H1 (cell line): Measurements from ENCODE around the gene ISG20L2. TPM values are rescaled to one million over a fixed set of nuclear protein-coding genes. Genes with fewer than 3 reads are reported as not detected.

ENCODE experiments used
- CTCF ChIA-PET: fragments of 300-600 bp; sonication (Branson Sonifier 250); formaldehyde crosslinking; loops from one replicate; lab custom pipeline; 2021; ENCODE audit not compliant: partially characterized antibody; lab: Charles Lee
- POLR2A ChIA-PET: fragments of 300-600 bp; sonication (Branson Sonifier 250); formaldehyde crosslinking; loops from one replicate; lab custom pipeline; 2021; ENCODE audit warnings: inconsistent platforms; ENCODE audit not compliant: partially characterized antibody; lab: Charles Lee
- DNase-seq, 2 experiments: peaks; one replicate each; pipeline versions ENCODE4 v3.0.0 to v3.0.0-alpha.2; 2010 to 2022; ENCODE audit warnings: low spot score in 2 of 2, low read depth in 1 of 2, mixed read lengths in 1 of 2
- FAIRE-seq: peaks from 2 replicates; lab custom pipeline; 2011; peaks lifted over from hg19 to GRCh38; lab: Jason Lieb, UNC
- H2AFZ ChIP-seq: 2 replicates; pipeline ENCODE4 v1.8.1; 2012; ENCODE audit warnings: low read length, inconsistent platforms
- H2AK5ac ChIP-seq: 2 replicates; pipeline ENCODE4 v1.6.1; 2013; ENCODE audit warnings: low read depth, low read length
- H2BK120ac ChIP-seq: replicated peaks from 2 replicates; pipeline ENCODE3; 2013; ENCODE audit warnings: low read depth, low read length, inconsistent platforms
- H2BK12ac ChIP-seq: 2 replicates; pipeline ENCODE4 v1.6.1; 2013; ENCODE audit warnings: low read depth, low read length
- H2BK15ac ChIP-seq: 2 replicates; pipeline ENCODE4 v1.6.1; 2013; ENCODE audit warnings: low read length
- H2BK20ac ChIP-seq: 2 replicates; pipeline ENCODE4 v1.6.1; 2013; ENCODE audit warnings: low read length
- H2BK5ac ChIP-seq: 2 replicates; pipeline ENCODE4 v1.6.1; 2013; ENCODE audit warnings: low read depth, low read length
- H3K14ac ChIP-seq: 2 replicates; pipeline ENCODE4 v1.6.1; 2013; ENCODE audit warnings: inconsistent platforms; ENCODE audit not compliant: insufficient read length
- H3K18ac ChIP-seq: 2 replicates; pipeline ENCODE4 v1.6.1; 2013; ENCODE audit warnings: low read length; ENCODE audit errors: extremely low read depth
- H3K23ac ChIP-seq: 2 replicates; pipeline ENCODE4 v1.6.1; 2013; ENCODE audit warnings: inconsistent platforms; ENCODE audit not compliant: insufficient read length
- H3K23me2 ChIP-seq: 2 replicates; pipeline ENCODE4 v1.6.1; 2013; ENCODE audit warnings: low read depth, low read length
- H3K27ac ChIP-seq: 2 replicates; pipeline ENCODE4 v1.6.1; 2011; ENCODE audit warnings: low read depth, low read length, inconsistent platforms
- H3K27me3 ChIP-seq, 4 experiments: replicated peaks in 1 of 4; 1 replicate in 1 of 4; 2 replicates in 3 of 4; pipeline versions ENCODE4 v1.6.1 to v1.8.1; 2011 to 2013; ENCODE audit warnings: low read length in 3 of 4, mild to moderate bottlenecking in 3 of 4, inconsistent platforms in 2 of 4, mixed read lengths in 2 of 4, moderate library complexity in 1 of 4; ENCODE audit not compliant: control insufficient read depth in 3 of 4, insufficient read depth in 3 of 4; ENCODE audit errors: extremely low read depth in 1 of 4
- H3K36me3 ChIP-seq, 4 experiments: 2 replicates each; pipeline versions ENCODE4 v1.6.1 to v1.8.1; 2011 to 2013; ENCODE audit warnings: mild to moderate bottlenecking in 4 of 4, low read length in 3 of 4, moderate library complexity in 2 of 4, control low read depth in 1 of 4, inconsistent platforms in 1 of 4; ENCODE audit not compliant: insufficient read depth in 4 of 4, control insufficient read depth in 2 of 4
- H3K4ac ChIP-seq: replicated peaks from 2 replicates; pipeline ENCODE3; 2013; ENCODE audit warnings: low read length, low read depth, mixed read lengths, inconsistent platforms; ENCODE audit not compliant: insufficient read length
- H3K4me1 ChIP-seq, 4 experiments: replicated peaks in 1 of 4; 1 replicate in 1 of 4; 2 replicates in 3 of 4; pipeline versions ENCODE4 v1.6.1 to v1.8.1; 2011 to 2013; ENCODE audit warnings: low read length in 3 of 4, inconsistent platforms in 2 of 4, mixed read lengths in 1 of 4; ENCODE audit not compliant: insufficient read depth in 4 of 4, control insufficient read depth in 3 of 4
- H3K4me2 ChIP-seq, 2 experiments: 2 replicates each; pipeline versions ENCODE4 v1.6.1 to v1.8.1; 2011 to 2013; ENCODE audit warnings: low read depth in 2 of 2, low read length in 2 of 2, control low read depth in 1 of 2, inconsistent platforms in 1 of 2, mild to moderate bottlenecking in 1 of 2; ENCODE audit not compliant: insufficient read depth in 1 of 2
- H3K4me3 ChIP-seq, 4 experiments: fragments of 200-600, 300-600 bp in 1 of 4; sonication (generic), shearing (Covaris generic), sonication (Bioruptor Twin) in 1 of 4; 2 replicates each; pipeline versions ENCODE4 v1.5.1 to v1.8.1; 2011 to 2016; ENCODE audit warnings: low read length in 4 of 4, low read depth in 3 of 4, control low read depth in 2 of 4, inconsistent platforms in 2 of 4, mild to moderate bottlenecking in 2 of 4, mixed read lengths in 1 of 4, moderate library complexity in 1 of 4; ENCODE audit not compliant: insufficient read depth in 2 of 4; ENCODE audit errors: extremely low read depth in 1 of 4
- H3K56ac ChIP-seq: replicated peaks from 2 replicates; pipeline ENCODE3; 2013; ENCODE audit warnings: low read depth, mild to moderate bottlenecking, mixed read lengths, low read length, inconsistent platforms; ENCODE audit not compliant: insufficient read length
- H3K79me1 ChIP-seq: 2 replicates; pipeline ENCODE4 v1.6.1; 2013; ENCODE audit warnings: low read depth, low read length, control low read depth
- H3K79me2 ChIP-seq, 2 experiments: 2 replicates each; pipeline versions ENCODE4 v1.6.1 to v1.8.1; 2012 to 2013; ENCODE audit warnings: low read length in 2 of 2, mild to moderate bottlenecking in 2 of 2, inconsistent platforms in 1 of 2; ENCODE audit not compliant: insufficient read depth in 2 of 2, control insufficient read depth in 1 of 2
- H3K9ac ChIP-seq, 4 experiments: replicated peaks in 1 of 4; 1 replicate in 1 of 4; 2 replicates in 3 of 4; pipeline versions ENCODE4 v1.6.1 to v1.8.1; 2011 to 2013; ENCODE audit warnings: low read depth in 3 of 4, low read length in 3 of 4, control low read depth in 2 of 4, mild to moderate bottlenecking in 2 of 4, moderate library complexity in 2 of 4, inconsistent platforms in 1 of 4; ENCODE audit errors: extremely low read depth in 1 of 4
- H3K9me3 ChIP-seq, 2 experiments: 2 replicates each; pipeline versions ENCODE4 v1.6.1 to v1.8.1; 2012 to 2013; ENCODE audit warnings: mild to moderate bottlenecking in 2 of 2, moderate library complexity in 2 of 2, control low read depth in 1 of 2, inconsistent platforms in 1 of 2, low read depth in 1 of 2, low read length in 1 of 2, mixed read lengths in 1 of 2; ENCODE audit not compliant: insufficient read depth in 2 of 2
- H4K20me1 ChIP-seq, 2 experiments: replicated peaks in 1 of 2; 2 replicates each; pipeline versions ENCODE3 to v1.8.1; 2011 to 2013; ENCODE audit warnings: inconsistent platforms in 2 of 2, low read length in 2 of 2, mild to moderate bottlenecking in 1 of 2; ENCODE audit not compliant: insufficient read depth in 2 of 2, control insufficient read depth in 1 of 2
- H4K5ac ChIP-seq: 2 replicates; pipeline ENCODE4 v1.6.1; 2013; ENCODE audit warnings: low read length, low read depth, mixed read lengths, inconsistent platforms; ENCODE audit not compliant: insufficient read length
- H4K8ac ChIP-seq: 2 replicates; pipeline ENCODE4 v1.8.0; 2013; ENCODE audit warnings: mild to moderate bottlenecking, moderate library complexity, low read length, inconsistent platforms; ENCODE audit not compliant: insufficient read depth; ENCODE audit errors: extremely low read depth
- H4K91ac ChIP-seq: replicated peaks from 2 replicates; pipeline ENCODE3; 2013; ENCODE audit warnings: low read length, mixed read lengths, inconsistent platforms; ENCODE audit not compliant: insufficient read length
- BCL11A ChIP-seq, 2 experiments: IDR thresholded peaks; one replicate each; pipeline ENCODE4 v1.6.1; 2011; ENCODE audit warnings: low read depth in 2 of 2, low read length in 2 of 2, mild to moderate bottlenecking in 2 of 2
- CTBP2 ChIP-seq: IDR thresholded peaks from 2 replicates; pipeline ENCODE4 v1.7.0; 2011; ENCODE audit warnings: borderline replicate concordance, mild to moderate bottlenecking, moderate library complexity, mixed read lengths, low read length; ENCODE audit not compliant: insufficient read depth, insufficient read length
- HDAC2 ChIP-seq, 2 experiments: fragments of 300-600 bp in 1 of 2; sonication (generic) in 1 of 2; IDR thresholded peaks; 2 replicates each; pipeline ENCODE4 v1.6.1; 2011 to 2012; ENCODE audit warnings: low read depth in 2 of 2, low read length in 2 of 2, mild to moderate bottlenecking in 2 of 2, moderate library complexity in 2 of 2, borderline replicate concordance in 1 of 2, inconsistent platforms in 1 of 2
- NANOG ChIP-seq: IDR thresholded peaks from 2 replicates; pipeline ENCODE4 v1.6.1; 2011; ENCODE audit warnings: low read length, low read depth, mild to moderate bottlenecking, inconsistent platforms; ENCODE audit not compliant: insufficient read depth, poor library complexity, severe bottlenecking
- POU5F1 ChIP-seq: IDR thresholded peaks from 2 replicates; pipeline ENCODE4 v1.6.1; 2011; ENCODE audit warnings: low read depth, mild to moderate bottlenecking, low read length, moderate library complexity
- RXRA ChIP-seq: IDR thresholded peaks from 2 replicates; pipeline ENCODE4 v1.6.1; 2011; ENCODE audit warnings: low read depth, mild to moderate bottlenecking, low read length, moderate library complexity; ENCODE audit not compliant: insufficient read depth
- SIN3A ChIP-seq, 2 experiments: IDR thresholded peaks in 1 of 2; conservative IDR thresholded peaks in 1 of 2; 2 replicates each; pipeline ENCODE4 v1.6.1; 2011 to 2012; ENCODE audit warnings: low read length in 2 of 2, improper control_type of control experiment in 1 of 2, low read depth in 1 of 2, mild to moderate bottlenecking in 1 of 2
- SRF ChIP-seq: IDR thresholded peaks from 2 replicates; pipeline ENCODE4 v1.6.1; 2011; ENCODE audit warnings: mild to moderate bottlenecking, low read depth, low read length, moderate library complexity
- WGBS, 2 experiments: shearing (Covaris generic) in 1 of 2; methylation state at CpG; one replicate each; pipeline versions ENCODE4 v1.1.6 to v1.1.7; 2013 to 2015; ENCODE audit warnings: low lambda C conversion rate in 2 of 2, mixed read lengths in 2 of 2, inconsistent platforms in 1 of 2, low coverage in 1 of 2, missing lambda C conversion rate in 1 of 2; ENCODE audit not compliant: insufficient replicate concordance in 2 of 2, insufficient coverage in 1 of 2, insufficient read length in 1 of 2; ENCODE audit errors: extremely low coverage in 1 of 2, missing lambda C conversion rate in 1 of 2; 5-methylcytosine and 5-hydroxymethylcytosine counted together
- polyA plus RNA-seq, 7 experiments: library from polyadenylated mRNA; depleted of rRNA in 3 of 7; stranded (reverse) in 5 of 7; unstranded in 2 of 7; fragments of >200 nt in 5 of 7; fragments of 200-250 nt in 2 of 7; gene quantifications; 1 replicate in 5 of 7; 2 replicates in 1 of 7; 4 replicates in 1 of 7; pipeline versions ENCODE4 v1.2.1 to v1.2.3, GENCODE V29; 2011 to 2013; ENCODE audit warnings: missing spikeins in 2 of 7, mixed read lengths in 2 of 7
- total RNA-seq: library from RNA; stranded (reverse); fragmentation: NEBNext Ultra II Directional; extraction: Animal tissue kit (Norgen Biotek cat#: 25700); gene quantifications from 2 replicates; pipeline ENCODE4 v1.2.1, GENCODE V29; 2021

Gene ISG20L2
- total and polyA plus RNA-seq, 2 of the 8 experiments (the other 6 are each of a cell fraction or from before 2014, with no cell fraction given): 47.5 to 53.0 TPM

- no peak overlapping the region for H3K4me2 ChIP-seq
- H3K79me2 ChIP-seq: no peaks in the 10 kb centered on the region
- no peak for FAIRE-seq
- H4K20me1 ChIP-seq: peaks cover 2 to 3% of the 10 kb centered on the region in 2 experiments
- H3K4me1 ChIP-seq: peaks cover 16 to 24% (median 21%) of the 10 kb centered on the region in 4 experiments
- H2BK15ac ChIP-seq: no peak overlapping the region
- H3K9ac ChIP-seq: no peak overlapping the region
- no peak overlapping the region for H3K23ac ChIP-seq
- H2BK12ac ChIP-seq: 0 out of 2 replicates have a peak overlapping the region, but pooled peaks have one; percentile 9
- no peak overlapping the region for H3K4me3 ChIP-seq
- H3K14ac ChIP-seq: no peak overlapping the region
- peaks cover 14 to 40% (median 26%) of the 10 kb centered on the region in 4 experiments for H3K36me3 ChIP-seq
- H3K4ac ChIP-seq: no peak overlapping the region
- no peak overlapping the region for H3K27ac ChIP-seq
- no peaks in the 10 kb centered on the region for H3K9me3 ChIP-seq
- peaks cover 8% of the 10 kb centered on the region; the same call in 1 of the 2 replicates for H3K23me2 ChIP-seq
- ChIA-PET CTCF (interaction anchor here (0.9 to 66.0 kb wide), 3 partner anchors 9 to 212 kb away, joined by 3 to 4284 read pairs (median 4284); partner anchors contain the start of genes CRABP2, ISG20L2, METTL25B and NES), POLR2A (interaction anchor here (12.8 to 13.9 kb wide), 2 partner anchors 11 to 22 kb away, joined by 208 to 530 read pairs; partner anchors contain the start of genes CRABP2 and NES)
- H3K56ac ChIP-seq: no peak overlapping the region
- no peak overlapping the region for H4K91ac ChIP-seq
- no peak overlapping the region for H2BK5ac ChIP-seq
- H4K8ac ChIP-seq: no peak overlapping the region
- H3K27me3 ChIP-seq: no peaks in the 10 kb centered on the region
- no peak overlapping the region for H2AK5ac ChIP-seq
- no peak overlapping the region; the same call in 1 of the 2 replicates for H3K18ac ChIP-seq
- no peak overlapping the region for H2AFZ ChIP-seq
- no peak overlapping the region for H2BK20ac ChIP-seq
- peaks cover 4% of the 10 kb centered on the region; the same call in 1 of the 2 replicates for H3K79me1 ChIP-seq
- WGBS, 2 experiments: 89% methylated on average over 8 of the region's 8 CpGs; no CpG with 5 or more reads in 1 of the 2 experiments
- no peak overlapping the region for H4K5ac ChIP-seq
- H2BK120ac ChIP-seq: no peak overlapping the region
- no peak for TF ChIP-seq NANOG
- TF ChIP-seq POU5F1: no peak
- TF ChIP-seq CTBP2: no peak
- TF ChIP-seq BCL11A (IDR thresholded peaks at IDR 0.05; ENCODE audit: low read depth in 2 of 2, low read length in 2 of 2): no peak
- TF ChIP-seq RXRA: no peak
- TF ChIP-seq SRF: no peak
- no peak for TF ChIP-seq SIN3A (conservative IDR thresholded peaks at IDR 0.05 in 1 of 2, IDR thresholded peaks at IDR 0.05 in 1 of 2; ENCODE audit: low read depth in 1 of 2, low read length in 2 of 2)
- no peak for TF ChIP-seq HDAC2 (IDR thresholded peaks at IDR 0.05; ENCODE audit: borderline replicate concordance in 1 of 2, low read depth in 2 of 2, low read length in 2 of 2)
- TF ChIP-seq, all 59 proteins: peak for 0
- no peak for DNase-seq
Observed at GRCh38 chr1:156696755-156697154, 31.8 kb downstream of the ISG20L2 start.
